Keratinocyte (primary cell): ENCODE data around the gene APC. TPM values are rescaled to one million over a fixed set of nuclear protein-coding genes. Genes with fewer than 3 reads are reported as not detected.

Experiments
- DNase-seq: peaks from one replicate; pipeline ENCODE4 v3.0.0-alpha.2; 2011; ENCODE audit warnings: low read depth, missing footprints, low spot score
- FAIRE-seq: peaks from 2 replicates; lab custom pipeline; 2011; peaks lifted over from hg19 to GRCh38; lab: Jason Lieb, UNC
- H2AFZ ChIP-seq: 2 replicates; pipeline ENCODE4 v1.6.0; 2012; ENCODE audit warnings: low read length, control low read depth, inconsistent platforms; ENCODE audit not compliant: control insufficient read depth
- H3K27ac ChIP-seq: 2 replicates; pipeline ENCODE4 v1.5.1; 2011; ENCODE audit warnings: low read length; ENCODE audit not compliant: control insufficient read depth, insufficient read depth
- H3K27me3 ChIP-seq: 3 replicates; pipeline ENCODE4 v1.6.0; 2011; ENCODE audit warnings: low read length; ENCODE audit not compliant: control insufficient read depth, insufficient read depth; ENCODE audit errors: extremely low read depth
- H3K36me3 ChIP-seq, 2 experiments: 2 replicates in 1 of 2; 3 replicates in 1 of 2; pipeline ENCODE4 v1.5.1; 2011; ENCODE audit warnings: low read length in 2 of 2, mild to moderate bottlenecking in 1 of 2; ENCODE audit not compliant: control insufficient read depth in 2 of 2, insufficient read depth in 2 of 2; ENCODE audit errors: extremely low read depth in 1 of 2
- H3K4me1 ChIP-seq: 3 replicates; pipeline ENCODE4 v1.5.1; 2011; ENCODE audit warnings: low read length; ENCODE audit not compliant: control insufficient read depth, insufficient read depth; ENCODE audit errors: extremely low read depth
- H3K4me2 ChIP-seq: 3 replicates; pipeline ENCODE4 v1.6.0; 2011; ENCODE audit warnings: low read depth, low read length; ENCODE audit not compliant: control insufficient read depth, insufficient read depth; ENCODE audit errors: extremely low read depth
- H3K4me3 ChIP-seq, 3 experiments: fragments of 200-600 bp in 1 of 3; sonication (generic) in 1 of 3; 2 replicates in 2 of 3; 3 replicates in 1 of 3; pipeline ENCODE4 v1.5.1; 2011 to 2016; ENCODE audit warnings: low read length in 3 of 3, mild to moderate bottlenecking in 3 of 3, control low read depth in 2 of 3, inconsistent platforms in 1 of 3, low read depth in 1 of 3, mixed read lengths in 1 of 3, mixed run types in 1 of 3, moderate library complexity in 1 of 3; ENCODE audit not compliant: control insufficient read depth in 2 of 3, insufficient read depth in 2 of 3; ENCODE audit errors: extremely low read depth in 1 of 3
- H3K79me2 ChIP-seq: 2 replicates; pipeline ENCODE4 v1.6.0; 2012; ENCODE audit warnings: low read length; ENCODE audit not compliant: control insufficient read depth, insufficient read depth
- H3K9ac ChIP-seq: 3 replicates; pipeline ENCODE4 v1.6.0; 2011; ENCODE audit warnings: low read length; ENCODE audit not compliant: control insufficient read depth, insufficient read depth; ENCODE audit errors: extremely low read depth
- H3K9me1 ChIP-seq: 3 replicates; pipeline ENCODE4 v1.6.0; 2011; ENCODE audit warnings: low read length; ENCODE audit not compliant: control insufficient read depth, insufficient read depth; ENCODE audit errors: extremely low read depth
- H3K9me3 ChIP-seq: 2 replicates; pipeline ENCODE4 v1.5.1; 2012; ENCODE audit warnings: low read depth, low read length; ENCODE audit not compliant: control insufficient read depth
- H4K20me1 ChIP-seq: 3 replicates; pipeline ENCODE4 v1.6.0; 2011; ENCODE audit warnings: low read length; ENCODE audit not compliant: control insufficient read depth, insufficient read depth; ENCODE audit errors: extremely low read depth
- CTCF ChIP-seq, 3 experiments: IDR thresholded peaks in 1 of 3; conservative IDR thresholded peaks in 1 of 3; optimal IDR thresholded peaks in 1 of 3; 2 replicates in 2 of 3; 3 replicates in 1 of 3; pipeline versions ENCODE3 to v1.5.1; 2011; ENCODE audit warnings: low read length in 3 of 3, mild to moderate bottlenecking in 3 of 3, moderate library complexity in 2 of 3, control low read depth in 1 of 3, inconsistent platforms in 1 of 3; ENCODE audit not compliant: insufficient read depth in 2 of 3; ENCODE audit errors: extremely low read depth in 1 of 3
- EZH2 ChIP-seq: IDR thresholded peaks from one replicate; pipeline ENCODE4 v1.6.1; 2012; ENCODE audit warnings: inconsistent platforms, mild to moderate bottlenecking, low read length, moderate library complexity
- dilution Hi-C: fragments of 300-500 bp; cut with MboI; formaldehyde crosslinking; loops from one replicate; pipeline ENCODE4 v1.7.0; 2020; ENCODE audit warnings: low sequenced_read_pairs; ENCODE audit not compliant: extremely low pct_ligation_motif_present
- polyA plus RNA-seq, 5 experiments: library from polyadenylated mRNA; depleted of rRNA in 3 of 5; stranded (reverse) in 3 of 5; stranded (forward) in 1 of 5; unstranded in 1 of 5; fragments of >200 nt; gene quantifications; 1 replicate in 1 of 5; 2 replicates in 3 of 5; 3 replicates in 1 of 5; pipeline versions ENCODE4 v1.2.1 to v1.2.3, GENCODE V29; 2011 to 2012; ENCODE audit warnings: missing spikeins in 2 of 5, low read depth in 1 of 5, low replicate concordance in 1 of 5

Gene APC
- polyA plus RNA-seq, 1 donor (not counting 4 experiments of a cell fraction or from before 2014, with no cell fraction given): 16.5 TPM

- DNase-seq (no peak), FAIRE-seq (no peak)
- Histone ChIP-seq H3K4me3 (no peak overlapping the region), H3K36me3 (no peaks in the 10 kb centered on the region), H3K79me2 (no peaks in the 10 kb centered on the region), H3K9me1 (no peaks in the 10 kb centered on the region), H3K27me3 (no peaks in the 10 kb centered on the region), H3K9me3 (no peaks in the 10 kb centered on the region), H3K9ac (no peak overlapping the region), H3K27ac (no peak overlapping the region), H3K4me2 (no peak overlapping the region), H3K4me1 (no peaks in the 10 kb centered on the region), H2AFZ (no peak overlapping the region), H4K20me1 (no peaks in the 10 kb centered on the region)
- TF ChIP-seq CTCF (optimal IDR thresholded peaks at IDR 0.05 in 1 of 3, IDR thresholded peaks at IDR 0.05 in 1 of 3, conservative IDR thresholded peaks at IDR 0.05 in 1 of 3; ENCODE audit: extremely low read depth in 1 of 3, insufficient read depth in 2 of 3, low read length in 3 of 3) (no peak), EZH2 (no peak)
- dilution Hi-C loops: no loop called here
Observed at GRCh38 chr5:112799661-112800060, 62.0 kb downstream of the APC start.

DNA sequence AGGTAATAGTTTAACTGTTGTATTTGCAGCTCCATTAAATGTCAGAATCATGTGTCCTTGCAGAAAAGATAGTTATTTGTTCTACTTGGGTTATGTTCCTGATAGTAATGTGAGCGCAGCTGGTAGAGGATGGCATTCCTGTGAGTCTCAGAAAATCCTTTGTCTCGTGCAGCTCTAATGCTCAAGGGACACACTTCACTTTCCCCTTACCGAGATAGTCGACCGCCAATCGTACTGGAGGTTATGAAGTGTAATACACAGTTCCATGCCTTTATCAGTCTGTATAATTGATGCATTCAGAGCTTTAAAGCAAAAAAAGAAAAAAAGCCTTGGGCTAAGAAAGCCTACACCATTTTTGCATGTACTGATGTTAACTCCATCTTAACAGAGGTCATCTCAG lies 63.2 kb downstream of the APC start:
- Histone ChIP-seq H3K27me3 (no peaks in the 10 kb centered on the region), H3K4me2 (no peak overlapping the region)
- dilution Hi-C loops: no loop called here

More for the DNA sequence above, 63.2 kb downstream of the APC start:
- no peak overlapping the region for H3K4me3 ChIP-seq
- H3K9me3 ChIP-seq: no peaks in the 10 kb centered on the region
- no peak for DNase-seq
- no peak overlapping the region for H3K9ac ChIP-seq
- TF ChIP-seq EZH2 (no peak), CTCF (optimal IDR thresholded peaks at IDR 0.05 in 1 of 3, IDR thresholded peaks at IDR 0.05 in 1 of 3, conservative IDR thresholded peaks at IDR 0.05 in 1 of 3; ENCODE audit: extremely low read depth in 1 of 3, insufficient read depth in 2 of 3, low read length in 3 of 3) (no peak)
- H3K4me1 ChIP-seq: no peaks in the 10 kb centered on the region
- no peak overlapping the region for H2AFZ ChIP-seq
- H4K20me1 ChIP-seq: no peaks in the 10 kb centered on the region
- H3K79me2 ChIP-seq: no peaks in the 10 kb centered on the region
- no peak for FAIRE-seq
- no peaks in the 10 kb centered on the region for H3K9me1 ChIP-seq
- H3K27ac ChIP-seq: no peak overlapping the region
- H3K36me3 ChIP-seq: no peaks in the 10 kb centered on the region
